HCT116 (cell line): ENCODE measurements around the gene DOHH. TPM values are rescaled to one million over a fixed set of nuclear protein-coding genes. Genes with fewer than 3 reads are reported as not detected.
A peak's percentile ranks its signal among the peaks of the same experiment; 100 is the strongest.

Experiments
- ATAC-seq: fragments of 200-7000 bp; cut with Tn5 transposase; 2 replicates; pipeline ENCODE4 v1.9.1; 2020; ENCODE audit warnings: mild to moderate bottlenecking, moderate library complexity
- BruUV-seq: library from RNA; stranded (reverse); fragments of 400-500 nt; replicated peaks from 2 replicates; lab custom pipeline; 2021; lab: Mats Ljungman, UMichigan
- CTCF ChIA-PET: fragments of 300-600 bp; sonication (Branson Sonifier 250); formaldehyde crosslinking; loops from one replicate; lab custom pipeline; 2021; ENCODE audit warnings: antibody characterized with exemption; lab: Charles Lee
- POLR2A ChIA-PET: fragments of 300-600, 350-600 bp; sonication (Branson Sonifier 250); formaldehyde crosslinking; loops from one replicate; lab custom pipeline; 2021; ENCODE audit warnings: antibody characterized with exemption; lab: Charles Lee
- RAD21 ChIA-PET, 2 experiments: fragments of 300-600 bp; sonication (Branson Sonifier 250); formaldehyde crosslinking; loops; one replicate each; lab custom pipeline; 2023; ENCODE audit warnings: low total read pairs in 2 of 2; ENCODE audit not compliant: uncharacterized antibody in 2 of 2, unreplicated experiment in 2 of 2, low non-redundant PET in 1 of 2; lab: Charles Lee
- DNase-seq: peaks from one replicate; pipeline ENCODE4 v3.0.0-alpha.2; 2010; ENCODE audit warnings: low read depth, low spot score
- H2AFZ ChIP-seq: fragments of 200-600 bp; shearing (Covaris generic), sonication (generic); 2 replicates; pipeline ENCODE4 v1.6.1; 2017; ENCODE audit warnings: low read depth, mixed run types, mixed read lengths, antibody characterized with exemption, low read length; ENCODE audit not compliant: poor library complexity, severe bottlenecking
- H3K27ac ChIP-seq: 2 replicates; pipeline ENCODE4 v1.5.1; 2012; ENCODE audit warnings: low read depth, low read length
- H3K27me3 ChIP-seq: fragments of 200-600 bp; sonication (generic); 2 replicates; pipeline ENCODE4 v1.6.1; 2016; ENCODE audit warnings: mixed run types, low read length, mixed read lengths; ENCODE audit not compliant: insufficient read depth
- H3K36me3 ChIP-seq, 2 experiments: fragments of 200-500 bp in 1 of 2; fragments of 200-600 bp in 1 of 2; sonication (Bioruptor generic) in 1 of 2; sonication (generic) in 1 of 2; 2 replicates each; pipeline versions ENCODE4 v1.5.1 to v1.6.1; 2014 to 2016; ENCODE audit warnings: low read length in 2 of 2, inconsistent platforms in 1 of 2, mixed read lengths in 1 of 2, mixed run types in 1 of 2; ENCODE audit not compliant: insufficient read depth in 2 of 2, control insufficient read depth in 1 of 2
- H3K4me1 ChIP-seq, 2 experiments: fragments of 200-600 bp in 1 of 2; sonication (generic) in 1 of 2; 2 replicates each; pipeline versions ENCODE4 v1.5.1 to v1.6.1; 2012 to 2017; ENCODE audit warnings: low read length in 2 of 2, inconsistent platforms in 1 of 2, mild to moderate bottlenecking in 1 of 2, mixed read lengths in 1 of 2, mixed run types in 1 of 2, moderate library complexity in 1 of 2; ENCODE audit not compliant: insufficient read depth in 2 of 2, control insufficient read depth in 1 of 2
- H3K4me2 ChIP-seq: fragments of 200-600 bp; sonication (generic); 2 replicates; pipeline ENCODE4 v1.6.1; 2017; ENCODE audit warnings: mixed run types, low read length, mixed read lengths
- H3K4me3 ChIP-seq, 2 experiments: fragments of 200-600 bp in 1 of 2; sonication (generic) in 1 of 2; replicated peaks in 1 of 2; 2 replicates each; pipeline ENCODE4 v1.5.1; 2011 to 2016; ENCODE audit warnings: low read length in 2 of 2, control low read depth in 1 of 2, low read depth in 1 of 2, mild to moderate bottlenecking in 1 of 2, mixed read lengths in 1 of 2, mixed run types in 1 of 2
- H3K79me2 ChIP-seq: fragments of 200-600 bp; sonication (generic); 2 replicates; pipeline ENCODE4 v1.6.1; 2017; ENCODE audit warnings: mild to moderate bottlenecking, mixed run types, low read length, moderate library complexity, mixed read lengths; ENCODE audit not compliant: insufficient read depth
- H3K9ac ChIP-seq: fragments of 200-600 bp; sonication (generic); 2 replicates; pipeline ENCODE4 v1.6.1; 2016; ENCODE audit warnings: low read length, mixed read lengths
- H3K9me2 ChIP-seq: fragments of 200-600 bp; sonication (generic), shearing (Covaris generic); 2 replicates; pipeline ENCODE4 v1.6.1; 2017; ENCODE audit warnings: mixed run types, mild to moderate bottlenecking, moderate library complexity; ENCODE audit not compliant: insufficient read depth
- H3K9me3 ChIP-seq, 2 experiments: fragments of 200-500 bp in 1 of 2; fragments of 200-600 bp in 1 of 2; sonication (Bioruptor generic) in 1 of 2; sonication (generic) in 1 of 2; 2 replicates each; pipeline ENCODE4 v1.6.1; 2014 to 2017; ENCODE audit warnings: low read length in 2 of 2, mixed read lengths in 2 of 2, inconsistent platforms in 1 of 2, low read depth in 1 of 2, mild to moderate bottlenecking in 1 of 2, mixed run types in 1 of 2, moderate library complexity in 1 of 2; ENCODE audit not compliant: control insufficient read depth in 1 of 2, insufficient read depth in 1 of 2
- H4K20me1 ChIP-seq: fragments of 200-600 bp; sonication (generic), shearing (Covaris generic); 2 replicates; pipeline ENCODE4 v1.6.1; 2017; ENCODE audit warnings: mixed run types, mild to moderate bottlenecking, moderate library complexity; ENCODE audit not compliant: insufficient read depth
- ATF3 ChIP-seq: IDR thresholded peaks from 2 replicates; pipeline ENCODE4 v1.6.1; 2012
- EZH2 ChIP-seq: fragments of 200-600 bp; sonication (generic); IDR thresholded peaks from 2 replicates; pipeline ENCODE4 v1.6.1; 2017; ENCODE audit warnings: antibody characterized with exemption, mixed run types
- JUND ChIP-seq: IDR thresholded peaks from 2 replicates; pipeline ENCODE4 v1.6.1; 2012
- SRF ChIP-seq: IDR thresholded peaks from 2 replicates; pipeline ENCODE4 v1.6.1; 2012; ENCODE audit warnings: low read depth
- TCF7L2 ChIP-seq: IDR thresholded peaks from 2 replicates; pipeline ENCODE4 v1.7.0; 2011; ENCODE audit warnings: borderline replicate concordance, inconsistent platforms; ENCODE audit not compliant: insufficient read depth, insufficient read length; ENCODE audit errors: extremely low read depth
- ZBTB33 ChIP-seq: IDR thresholded peaks from 2 replicates; pipeline ENCODE4 v1.6.1; 2011; ENCODE audit warnings: mild to moderate bottlenecking, low read length, moderate library complexity; ENCODE audit not compliant: insufficient replicate concordance; ENCODE audit errors: extremely low read depth
- ZFX ChIP-seq: fragments of 450-650 bp; IDR thresholded peaks from 2 replicates; pipeline ENCODE4 v1.6.1; 2017
- ZNF274 ChIP-seq: fragments of 200-500 bp; sonication (Bioruptor generic); IDR thresholded peaks from 2 replicates; pipeline ENCODE4 v1.6.1; 2014; ENCODE audit warnings: mild to moderate bottlenecking, low read depth, low read length, inconsistent platforms
- intact Hi-C: fragments of 100-400 bp; cut with micrococcal nuclease; formaldehyde crosslinking; loops from 2 replicates; pipeline ENCODE4 v1.10.0; 2022
- total RNA-seq: library from RNA; stranded (reverse); gene quantifications from one replicate; pipeline ENCODE4 v1.2.1, GENCODE V29; 2021; ENCODE audit not compliant: unreplicated experiment

DOHH gene
- total RNA-seq, 1 experiment from 2014 or later = 20.9 TPM

GRCh38 chr19:3539756-3540118 lies 39.3 kb upstream of the DOHH start:
- BruUV-seq = no TSS peak
- ChIA-PET CTCF (interaction anchor here (1.2 kb wide), 1 partner anchor 235 kb away, joined by 3 read pairs; no protein-coding TSS in a partner anchor), POLR2A (no interaction called here)

More at GRCh38 chr19:3539756-3540118, 39.3 kb upstream of the DOHH start:
- no peaks in the 10 kb centered on the region for H3K9me3 ChIP-seq
- TF ChIP-seq EZH2 (no peak), ZFX (no peak), JUND (no peak), SRF (no peak), ZNF274 (no peak), TCF7L2 (no peak), ATF3 (no peak), ZBTB33 (no peak)
- DNase-seq = no peak
- peaks cover 4 to 7% of the 10 kb centered on the region in 2 experiments; a peak in 1 of 4 replicates for H3K36me3 ChIP-seq
- H4K20me1 ChIP-seq = no peaks in the 10 kb centered on the region
- intact Hi-C loops = no loop called here
- no peak for ATAC-seq
- H2AFZ ChIP-seq = no peak overlapping the region
- RAD21 ChIA-PET = interaction anchor here in 1 of 2 experiments (0.7 kb wide), 1 partner anchor 69 kb away, joined by 6 read pairs; no protein-coding TSS in a partner anchor
- no peak overlapping the region for H3K4me3 ChIP-seq
- no peaks in the 10 kb centered on the region for H3K27me3 ChIP-seq
- H3K27ac ChIP-seq = peak overlapping the region; percentile 36; the same call in 1 of the 2 replicates
- H3K4me1 ChIP-seq = peaks cover 3 to 22% of the 10 kb centered on the region in 2 experiments; a peak in 3 of 4 replicates
- no peaks in the 10 kb centered on the region for H3K9me2 ChIP-seq
- no peak overlapping the region for H3K9ac ChIP-seq
- no peaks in the 10 kb centered on the region for H3K79me2 ChIP-seq
- 0 out of 2 replicates have a peak overlapping the region, but pooled peaks have one; percentile 33 for H3K4me2 ChIP-seq
